SKM-1 treated with dmso at 0.1 percent for 144 hours (cell line): ENCODE results near the gene SPHKAP.
"Not testable (repeated sequence)": the region's sequence is repeated elsewhere in the genome, so short reads cannot be mapped to it uniquely, and the experiment has no call there.

ENCODE experiments used
- DNase-seq: peaks from one replicate; lab custom pipeline; 2025; ENCODE audit not compliant: unreplicated experiment; lab: John Stamatoyannopoulos, UW

Gene SPHKAP

DNA sequence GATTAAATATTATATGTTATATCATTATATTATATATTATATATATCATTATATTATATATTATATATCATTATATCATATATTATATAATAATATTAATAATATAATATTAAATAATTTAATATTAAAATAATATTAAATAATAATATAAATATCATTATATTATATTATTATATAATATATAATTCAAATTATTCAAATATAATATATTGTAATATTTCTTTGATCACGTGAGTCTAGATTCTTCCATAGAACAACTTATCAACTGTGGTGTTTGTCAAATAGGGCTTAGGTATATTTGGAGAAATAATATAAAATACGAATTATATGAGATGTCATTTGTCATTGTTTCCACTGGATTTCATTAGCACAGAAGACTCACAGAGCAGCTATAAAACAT is 77.3 kb downstream of the SPHKAP start:
- no peak for DNase-seq

DNA sequence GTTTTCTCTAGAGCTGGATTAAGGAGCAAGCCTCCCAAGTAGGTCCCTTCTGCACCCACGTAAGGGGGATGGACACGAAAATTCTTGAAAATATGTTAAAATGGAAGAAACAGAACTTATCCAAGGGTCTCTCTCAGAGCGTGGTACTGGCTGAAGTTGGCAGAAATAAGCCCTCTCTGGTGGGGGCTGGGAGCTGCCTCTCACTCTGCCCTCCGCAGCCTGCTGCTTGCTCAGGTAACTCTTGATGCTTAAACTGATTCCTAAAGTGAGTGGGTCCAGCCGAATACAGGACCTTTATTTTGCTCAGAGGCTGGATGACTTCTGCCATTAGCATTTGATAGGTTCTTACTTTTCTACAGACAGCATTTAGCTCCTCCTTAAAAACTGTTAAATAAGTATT is 78.1 kb downstream of the SPHKAP start:
- no peak for DNase-seq

GRCh38 chr2:228102949-228103348 is 78.5 kb downstream of the SPHKAP start:
- DNase-seq = no peak

- no peak for DNase-seq
Measured at GRCh38 chr2:228094377-228094921, 87.0 kb downstream of the SPHKAP start.

DNA sequence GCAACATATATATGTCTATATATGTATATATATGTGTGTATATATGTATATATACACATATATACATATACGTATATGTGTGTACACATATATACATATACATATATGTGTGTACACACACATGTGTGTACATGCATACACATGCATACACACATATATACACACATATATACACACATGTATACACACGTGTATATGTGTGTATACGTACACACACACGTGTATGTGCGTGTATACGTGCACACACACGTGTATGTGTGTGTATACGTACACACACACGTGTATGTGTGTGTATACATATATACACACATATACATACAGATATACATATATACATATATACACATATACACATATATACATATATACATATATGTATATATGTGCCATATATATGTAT is 89.4 kb downstream of the SPHKAP start:
- no peak for DNase-seq

- DNase-seq = no peak
Measured at GRCh38 chr2:228086561-228086960, 94.9 kb downstream of the SPHKAP start.

DNA sequence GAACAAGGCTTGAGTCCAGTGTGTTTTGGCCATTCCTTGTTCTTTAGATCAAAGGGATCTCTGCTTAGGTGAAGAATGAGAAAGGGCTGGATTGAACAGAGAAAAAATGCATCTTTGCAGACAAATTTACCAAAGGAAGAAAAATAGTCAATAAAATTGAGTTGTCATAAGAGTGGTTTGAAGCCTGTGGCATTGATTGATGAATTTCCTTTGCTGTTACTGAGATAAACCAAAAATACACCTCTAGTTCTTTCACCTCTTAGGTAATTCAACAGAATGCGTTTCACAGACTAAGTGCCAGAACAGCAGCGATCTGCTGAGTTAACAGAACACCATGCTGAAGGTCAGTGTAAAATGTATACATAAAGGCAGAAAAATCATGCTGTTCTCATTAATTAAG is 96.8 kb downstream of the SPHKAP start:
- DNase-seq = no peak

DNA sequence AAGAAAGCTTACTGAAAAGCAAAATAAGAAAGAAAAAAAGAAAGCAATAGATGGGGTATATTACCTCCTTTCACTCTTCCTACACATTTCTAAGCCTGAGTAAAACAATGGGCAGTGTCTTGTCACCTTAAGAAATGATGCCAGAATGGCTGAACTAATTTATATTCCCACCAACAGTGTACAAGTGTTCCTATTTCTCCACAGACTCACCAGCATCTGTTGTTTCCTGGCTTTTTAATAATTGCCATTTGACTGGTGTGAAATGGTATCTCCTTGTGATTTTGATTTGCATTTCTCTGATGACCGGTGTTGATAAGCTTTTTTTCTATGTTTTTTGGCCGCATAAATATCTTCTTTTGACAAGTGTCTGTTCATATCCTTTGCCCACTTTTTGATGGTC is 98.4 kb downstream of the SPHKAP start:
- DNase-seq = no peak

GRCh38 chr2:228082571-228082970 is 98.9 kb downstream of the SPHKAP start:
- DNase-seq = no peak

- no peak for DNase-seq
Measured at GRCh38 chr2:228079194-228079593, 102.3 kb downstream of the SPHKAP start.

GRCh38 chr2:228076695-228077094 is 104.8 kb downstream of the SPHKAP start:
- not testable (repeated sequence) for DNase-seq

DNA sequence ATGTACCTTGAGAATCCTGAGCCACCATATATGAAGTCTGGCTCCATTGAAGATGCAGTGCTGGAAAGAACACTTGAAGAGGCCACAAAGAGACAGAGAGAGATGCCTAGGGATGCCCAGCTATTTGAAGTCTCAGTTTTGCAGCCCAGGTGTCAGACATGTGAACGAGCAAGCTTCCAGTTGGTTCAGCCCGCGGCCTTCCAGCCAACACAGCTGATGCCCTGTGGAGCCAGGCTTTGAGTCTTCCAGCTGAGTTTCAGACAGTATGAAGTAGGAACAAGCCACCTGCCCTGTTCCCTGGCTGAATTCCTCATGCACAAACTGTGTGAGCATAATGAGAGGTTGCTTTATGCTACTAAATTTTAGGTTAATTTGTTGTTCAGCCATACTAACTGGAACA is 108.8 kb downstream of the SPHKAP start:
- DNase-seq = no peak

DNA sequence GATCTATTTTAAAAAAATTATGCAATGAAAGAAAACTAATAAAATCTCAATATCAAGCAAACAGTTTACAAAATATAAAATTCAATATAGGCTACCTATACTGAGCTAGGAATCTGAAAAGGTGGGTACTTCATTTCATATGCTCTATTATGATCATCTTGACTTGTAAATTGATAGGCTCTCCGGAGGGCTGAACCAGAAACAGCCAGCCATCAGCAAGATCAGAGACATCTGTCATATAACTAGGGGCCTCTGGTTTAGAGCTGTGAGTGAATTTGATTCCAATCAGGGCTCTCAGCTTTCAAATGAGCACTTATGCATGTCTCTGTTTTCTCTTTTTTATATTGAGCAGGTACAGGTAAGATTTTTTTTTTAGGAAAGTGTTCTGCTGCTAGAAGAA is 114.2 kb downstream of the SPHKAP start:
- DNase-seq = no peak

DNA sequence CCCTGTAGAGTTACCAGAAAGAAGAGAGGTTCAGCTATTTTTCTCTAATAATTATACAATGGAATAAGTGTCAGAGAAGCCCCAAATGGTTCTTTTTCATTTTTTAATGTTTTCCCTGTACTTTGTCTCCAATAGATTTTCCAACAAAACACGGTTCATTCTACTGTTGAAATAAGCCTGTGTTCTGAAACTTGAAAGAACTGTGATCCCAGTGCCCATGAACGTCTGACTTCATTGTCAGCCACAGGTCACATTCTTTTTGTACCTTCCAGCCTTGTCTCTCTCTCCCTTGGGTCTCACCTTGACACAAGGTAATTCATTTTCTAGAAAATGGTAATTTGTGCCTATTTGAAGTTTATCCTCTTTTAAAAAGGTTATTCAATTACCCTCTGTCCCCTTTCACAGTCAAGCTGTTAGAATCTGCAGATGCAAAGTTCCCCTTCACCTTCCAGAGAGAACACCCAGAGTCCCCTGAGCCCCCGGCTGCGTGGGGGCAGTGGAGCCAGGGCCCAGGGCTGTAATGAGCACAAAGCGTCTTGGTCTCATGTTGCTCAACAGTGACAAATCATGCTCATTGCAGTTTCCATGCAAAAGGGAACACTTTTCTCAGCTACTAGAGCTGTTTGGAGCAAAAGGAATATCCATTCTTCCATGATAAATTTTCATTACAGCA is 115.2 kb downstream of the SPHKAP start:
- DNase-seq = no peak

GRCh38 chr2:228065686-228066085 is 115.8 kb downstream of the SPHKAP start:
- DNase-seq = no peak

DNA sequence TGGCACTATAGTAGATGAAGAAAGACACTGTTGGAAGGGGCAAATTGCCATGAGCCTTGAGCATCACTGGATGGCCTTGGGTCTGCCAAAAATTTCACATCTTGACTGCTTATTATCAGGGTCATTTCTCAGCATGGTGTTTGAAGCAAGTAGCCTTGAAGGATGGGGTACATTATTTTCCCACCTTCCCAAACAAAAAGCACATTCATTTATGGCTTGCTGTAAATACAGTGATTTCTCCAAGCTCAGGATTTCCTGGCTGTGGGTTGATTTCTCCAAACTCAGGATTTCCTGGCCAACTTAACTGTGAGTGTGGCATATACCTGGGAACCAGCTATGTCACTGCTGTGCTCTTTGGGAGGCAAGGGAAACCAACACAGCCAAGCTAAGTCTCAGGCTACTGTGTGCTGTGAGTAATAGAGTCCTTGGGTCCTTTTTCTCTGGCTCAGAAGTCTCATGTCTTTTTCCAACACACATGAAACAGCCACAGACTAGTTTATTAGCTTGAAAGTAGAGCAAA is 116.6 kb downstream of the SPHKAP start:
- DNase-seq = no peak

DNA sequence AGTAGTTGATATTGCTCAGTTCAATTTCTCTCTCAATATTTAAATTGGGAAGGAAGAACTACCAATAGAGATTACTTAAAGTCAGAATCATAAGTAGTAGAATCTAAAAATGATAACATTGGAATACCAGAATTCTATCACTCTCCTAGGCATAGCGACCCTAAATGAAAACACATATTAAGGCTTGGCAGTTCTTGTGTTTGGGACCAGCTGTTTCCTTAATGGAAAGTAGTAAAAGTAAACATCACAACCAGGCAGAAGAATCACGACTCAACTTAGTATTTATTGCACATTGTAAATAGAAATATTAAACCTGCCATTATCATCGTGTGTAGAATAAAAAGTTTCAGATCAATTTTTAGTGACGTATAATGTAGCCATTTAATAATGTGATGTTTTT is 117.5 kb downstream of the SPHKAP start:
- DNase-seq = no peak

DNA sequence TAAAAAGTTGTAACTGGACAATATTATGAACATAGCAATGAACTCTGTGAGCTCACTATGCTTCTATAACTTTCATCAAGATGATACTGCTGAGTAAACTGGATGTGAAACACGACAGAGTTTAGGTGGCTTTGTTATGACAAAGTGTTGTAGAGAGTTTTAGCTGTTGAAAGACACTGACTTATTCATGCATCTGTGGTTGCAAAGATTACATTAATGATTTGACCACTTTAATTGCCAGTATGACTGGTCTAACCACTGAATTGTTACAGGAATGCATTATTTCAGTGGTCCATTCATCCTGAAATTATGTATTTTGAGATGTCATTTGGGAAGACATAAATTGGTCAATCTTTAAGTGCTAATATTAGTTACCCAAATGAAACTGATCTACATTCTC is 117.9 kb downstream of the SPHKAP start:
- DNase-seq = no peak

DNA sequence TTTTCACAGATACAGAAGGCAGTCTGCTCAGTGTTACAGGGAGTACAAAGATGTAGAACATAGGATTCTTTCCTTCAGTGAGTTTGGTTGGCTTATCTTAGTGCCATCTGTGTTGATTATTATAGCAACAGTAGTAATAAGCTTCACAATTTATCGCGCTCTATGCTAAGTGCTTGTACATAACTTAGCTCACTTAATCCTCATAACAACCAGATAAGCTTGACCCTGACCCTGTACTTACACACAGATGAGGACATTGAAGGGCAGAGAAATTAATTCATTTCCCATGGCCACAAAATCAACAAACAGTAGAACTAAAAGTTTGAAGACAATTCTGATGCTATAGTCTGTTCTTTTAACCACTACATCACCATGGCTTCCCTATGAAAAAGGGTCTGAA is 121.8 kb downstream of the SPHKAP start:
- DNase-seq = no peak

DNA sequence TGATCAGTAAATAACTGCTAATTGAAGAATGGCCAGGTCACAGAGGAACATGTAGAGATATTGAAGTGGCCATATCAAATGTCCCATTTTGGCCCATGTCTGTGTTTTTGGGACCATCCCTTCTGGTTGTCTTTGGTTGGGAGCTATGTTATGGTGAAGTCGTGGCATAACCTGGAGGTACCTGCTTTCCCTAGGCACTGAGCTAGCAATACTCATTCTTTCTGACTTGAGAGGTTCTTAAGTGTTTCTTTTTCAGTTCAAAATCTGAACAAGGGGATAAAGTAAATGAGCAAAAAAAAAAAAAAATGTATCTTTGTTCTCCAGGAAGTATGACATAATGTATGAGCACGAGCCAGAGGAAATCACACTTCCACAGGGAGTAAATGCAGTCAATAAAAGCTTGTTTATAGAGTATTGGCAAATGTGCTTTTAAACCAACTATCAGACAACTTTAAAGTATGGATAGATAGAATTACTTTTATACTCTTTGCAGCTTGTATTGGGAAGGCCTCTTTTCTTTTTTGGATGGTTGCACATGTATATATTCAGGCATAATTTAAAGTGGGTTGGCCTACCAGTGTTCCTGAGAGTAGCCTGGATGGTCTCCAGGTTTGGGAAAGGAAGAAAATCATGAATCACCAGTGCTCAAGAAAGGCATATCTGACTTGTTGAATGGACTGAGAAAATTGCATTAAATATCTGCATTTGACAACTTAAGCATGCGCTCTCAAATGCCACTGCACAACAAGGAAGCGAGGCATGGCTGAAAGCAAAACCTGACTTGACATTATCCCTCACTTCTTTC is 125.0 kb downstream of the SPHKAP start:
- DNase-seq = no peak

DNA sequence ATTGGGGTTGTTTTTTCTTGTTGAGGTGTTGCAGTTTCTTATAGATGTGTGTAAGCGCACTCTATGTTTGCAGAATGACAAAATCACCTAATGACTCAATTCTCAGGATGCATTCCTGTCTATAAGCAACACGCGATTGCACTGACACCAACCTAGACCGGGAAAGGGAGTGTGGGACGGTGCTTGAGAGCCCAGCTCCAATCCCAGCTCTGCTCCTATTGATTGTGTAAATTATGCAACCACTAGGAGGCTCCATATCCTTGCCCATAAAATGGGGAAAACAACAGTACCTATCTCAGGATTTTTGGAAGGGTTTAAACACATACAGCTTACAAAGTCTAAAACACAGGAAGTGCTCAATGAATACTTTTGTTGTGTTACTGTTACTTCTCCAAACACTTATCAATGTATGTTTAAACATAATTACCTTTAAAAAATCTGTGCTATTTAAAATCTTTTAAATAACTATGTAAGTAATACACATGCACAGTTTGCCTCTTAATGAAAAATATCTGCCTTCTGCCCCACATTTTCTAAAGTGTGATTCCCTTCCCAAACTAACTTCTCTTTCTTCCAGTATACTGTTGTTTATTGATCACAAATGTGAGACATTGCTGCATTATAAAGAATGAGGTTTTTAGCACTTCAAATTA is 132.5 kb downstream of the SPHKAP start:
- DNase-seq = no peak

DNA sequence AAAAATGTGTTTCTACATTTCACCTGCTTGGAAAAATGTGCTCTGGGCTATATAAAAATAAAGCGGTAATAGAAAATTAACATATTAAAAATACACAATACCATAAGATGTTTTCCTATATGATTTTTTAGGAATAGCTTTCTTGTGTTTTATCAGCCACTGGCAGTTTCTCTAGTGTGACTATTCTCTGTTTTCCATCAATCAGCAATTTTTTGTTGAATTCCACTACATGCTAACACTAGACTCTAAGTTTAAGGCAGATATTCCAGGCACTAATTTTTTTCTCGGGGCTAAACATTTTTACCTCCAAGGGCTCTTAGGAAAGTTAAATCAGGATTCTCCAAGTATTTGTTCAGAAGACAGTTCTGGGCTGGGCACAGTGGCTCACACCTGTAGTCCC is 140.5 kb downstream of the SPHKAP start:
- DNase-seq = no peak
